SK-N-SH (cell line): ENCODE data around the gene PARD3. TPM values are rescaled to one million over a fixed set of nuclear protein-coding genes. Genes with fewer than 3 reads are reported as not detected.

Source experiments
- CTCF ChIA-PET: fragments of 300-600, 350-600 bp; formaldehyde crosslinking; extraction: SDS; loops from one replicate; lab custom pipeline; 2021; lab: Yijun Ruan, JAX
- POLR2A ChIA-PET: fragments of 350-600 bp; sonication (Branson Sonifier 250); formaldehyde crosslinking; extraction: SDS; loops from one replicate; lab custom pipeline; 2020; ENCODE audit warnings: antibody characterized with exemption, inconsistent platforms; lab: Yijun Ruan, JAX
- DNase-seq: peaks from one replicate; pipeline ENCODE4 v3.0.0; 2012
- H2AFZ ChIP-seq: fragments of 200-600 bp; sonication (generic); 2 replicates; pipeline ENCODE4 v1.8.1; 2016; ENCODE audit warnings: antibody characterized with exemption, mild to moderate bottlenecking, low read depth
- H3F3A ChIP-seq: fragments of 200-600 bp; sonication (generic); replicated peaks from 2 replicates; pipeline ENCODE3; 2016; ENCODE audit warnings: antibody characterized with exemption, mild to moderate bottlenecking; ENCODE audit not compliant: insufficient read depth
- H3K27ac ChIP-seq, 2 experiments: fragments of 200-500 bp in 1 of 2; fragments of 200-600 bp in 1 of 2; sonication (Bioruptor generic) in 1 of 2; sonication (generic), shearing (Covaris generic) in 1 of 2; 2 replicates each; pipeline versions ENCODE4 v1.5.1 to v1.6.1; 2014 to 2016; ENCODE audit warnings: low read depth in 2 of 2, inconsistent platforms in 1 of 2, low read length in 1 of 2, mild to moderate bottlenecking in 1 of 2, mixed read lengths in 1 of 2
- H3K27me3 ChIP-seq: fragments of 200-600 bp; sonication (generic), shearing (Covaris generic); 2 replicates; pipeline ENCODE4 v1.6.1; 2016; ENCODE audit warnings: mixed run types; ENCODE audit not compliant: insufficient read depth
- H3K36me3 ChIP-seq, 2 experiments: fragments of 200-500 bp in 1 of 2; fragments of 200-600 bp in 1 of 2; sonication (Bioruptor generic) in 1 of 2; sonication (generic) in 1 of 2; replicated peaks in 1 of 2; 2 replicates each; pipeline versions ENCODE3 to v1.5.1; 2014 to 2016; ENCODE audit warnings: low read length in 1 of 2, mild to moderate bottlenecking in 1 of 2; ENCODE audit not compliant: insufficient read depth in 2 of 2, control insufficient read depth in 1 of 2
- H3K4me1 ChIP-seq, 2 experiments: fragments of 200-500 bp in 1 of 2; fragments of 200-600 bp in 1 of 2; sonication (Bioruptor generic) in 1 of 2; sonication (generic), shearing (Covaris generic) in 1 of 2; 2 replicates each; pipeline versions ENCODE4 v1.5.1 to v1.6.1; 2014 to 2016; ENCODE audit warnings: low read depth in 1 of 2, low read length in 1 of 2, mixed run types in 1 of 2; ENCODE audit not compliant: insufficient read depth in 2 of 2, control insufficient read depth in 1 of 2
- H3K4me2 ChIP-seq: fragments of 200-600 bp; sonication (generic), shearing (Covaris generic); 2 replicates; pipeline ENCODE4 v1.6.1; 2017; ENCODE audit warnings: mixed run types
- H3K4me3 ChIP-seq, 2 experiments: fragments of 200-500 bp in 1 of 2; fragments of 200-600 bp in 1 of 2; sonication (Bioruptor generic) in 1 of 2; sonication (generic), shearing (Covaris generic) in 1 of 2; 2 replicates each; pipeline versions ENCODE4 v1.5.1 to v1.8.1; 2014 to 2016; ENCODE audit warnings: low read depth in 2 of 2, inconsistent platforms in 1 of 2, low read length in 1 of 2, mild to moderate bottlenecking in 1 of 2, mixed read lengths in 1 of 2, moderate library complexity in 1 of 2
- H3K79me2 ChIP-seq: fragments of 200-600 bp; sonication (generic); 2 replicates; pipeline ENCODE4 v1.8.1; 2017; ENCODE audit warnings: mild to moderate bottlenecking; ENCODE audit not compliant: insufficient read depth
- H3K9ac ChIP-seq: fragments of 200-600 bp; sonication (generic); 2 replicates; pipeline ENCODE4 v1.6.1; 2017; ENCODE audit warnings: mixed run types
- H3K9me2 ChIP-seq: fragments of 200-600 bp; sonication (generic); 2 replicates; pipeline ENCODE4 v1.6.1; 2017; ENCODE audit warnings: mixed run types
- H3K9me3 ChIP-seq: fragments of 200-600 bp; sonication (generic); 2 replicates; pipeline ENCODE4 v1.6.1; 2017; ENCODE audit warnings: mixed run types, mild to moderate bottlenecking, moderate library complexity
- H4K20me1 ChIP-seq: fragments of 200-600 bp; sonication (generic); 2 replicates; pipeline ENCODE4 v1.6.1; 2017; ENCODE audit warnings: mild to moderate bottlenecking, mixed run types; ENCODE audit not compliant: insufficient read depth
- EP300 ChIP-seq, 2 experiments: IDR thresholded peaks; 2 replicates each; pipeline versions ENCODE4 v1.4.0 to v1.6.1; 2012; ENCODE audit warnings: borderline replicate concordance in 1 of 2, low read depth in 1 of 2, low read length in 1 of 2
- FOSL2 ChIP-seq: IDR thresholded peaks from 2 replicates; pipeline ENCODE4 v1.4.0; 2012; ENCODE audit warnings: low read depth, mild to moderate bottlenecking, moderate library complexity, borderline replicate concordance
- FOXM1 ChIP-seq: IDR thresholded peaks from 2 replicates; pipeline ENCODE4 v1.4.0; 2012; ENCODE audit warnings: low read depth, mild to moderate bottlenecking
- JUND ChIP-seq: IDR thresholded peaks from 2 replicates; pipeline ENCODE4 v1.4.0; 2012
- MEF2A ChIP-seq: IDR thresholded peaks from 2 replicates; pipeline ENCODE4 v1.4.0; 2012; ENCODE audit warnings: low read depth, borderline replicate concordance
- MXI1 ChIP-seq: IDR thresholded peaks from 2 replicates; pipeline ENCODE4 v1.6.1; 2012; ENCODE audit warnings: mild to moderate bottlenecking, low read depth, low read length, improper control_type of control experiment
- NFIC ChIP-seq: IDR thresholded peaks from 2 replicates; pipeline ENCODE4 v1.4.0; 2012; ENCODE audit warnings: borderline replicate concordance
- POLR2AphosphoS5 ChIP-seq: IDR thresholded peaks from 2 replicates; pipeline ENCODE4 v1.6.1; 2012; ENCODE audit warnings: low read depth, low read length
- RAD21 ChIP-seq: IDR thresholded peaks from 2 replicates; pipeline ENCODE4 v1.6.1; 2012; ENCODE audit warnings: mild to moderate bottlenecking, low read length
- RCOR1 ChIP-seq: fragments of 150-350 bp; IDR thresholded peaks from 2 replicates; pipeline ENCODE4 v1.6.1; 2017; ENCODE audit warnings: antibody characterized with exemption, low read length
- RXRA ChIP-seq: IDR thresholded peaks from 2 replicates; pipeline ENCODE4 v1.4.0; 2012; ENCODE audit warnings: low read depth, mild to moderate bottlenecking, borderline replicate concordance
- SIN3A ChIP-seq: IDR thresholded peaks from 2 replicates; pipeline ENCODE4 v1.6.1; 2012; ENCODE audit warnings: low read depth, mild to moderate bottlenecking, low read length, moderate library complexity, borderline replicate concordance
- SMC3 ChIP-seq: IDR thresholded peaks from 2 replicates; pipeline ENCODE4 v1.6.1; 2012; ENCODE audit warnings: low read depth, low read length, improper control_type of control experiment
- TAF1 ChIP-seq: IDR thresholded peaks from 2 replicates; pipeline ENCODE4 v1.6.1; 2012; ENCODE audit warnings: low read depth, mild to moderate bottlenecking, low read length, moderate library complexity, borderline replicate concordance
- TCF12 ChIP-seq: IDR thresholded peaks from 2 replicates; pipeline ENCODE4 v1.4.0; 2012
- TEAD4 ChIP-seq: IDR thresholded peaks from 2 replicates; pipeline ENCODE4 v1.4.0; 2012; ENCODE audit warnings: mild to moderate bottlenecking, borderline replicate concordance; ENCODE audit not compliant: insufficient read depth
- WGBS: methylation state at CpG from one replicate; pipeline ENCODE4 v1.1.6; 2017; ENCODE audit warnings: low lambda C conversion rate; 5-methylcytosine and 5-hydroxymethylcytosine counted together
- polyA plus RNA-seq, 3 experiments: library from polyadenylated mRNA; depleted of rRNA; stranded (reverse); fragments of >200 nt; gene quantifications; 2 replicates each; pipeline ENCODE4 v1.2.3, GENCODE V29; 2012
- TF ChIP-seq, protein P1 (sequence below): fragments of 200-600 bp; sonication (generic); IDR thresholded peaks from 2 replicates; pipeline ENCODE4 v1.6.1; 2017; ENCODE audit warnings: antibody characterized with exemption, mild to moderate bottlenecking, moderate library complexity
- TF ChIP-seq, protein P2 (sequence below): IDR thresholded peaks from 2 replicates; pipeline ENCODE4; 2012

PARD3 gene
- polyA plus RNA-seq, 1 of the 3 experiments (the other 2 are of a cell fraction) = 29.4 TPM

DNA sequence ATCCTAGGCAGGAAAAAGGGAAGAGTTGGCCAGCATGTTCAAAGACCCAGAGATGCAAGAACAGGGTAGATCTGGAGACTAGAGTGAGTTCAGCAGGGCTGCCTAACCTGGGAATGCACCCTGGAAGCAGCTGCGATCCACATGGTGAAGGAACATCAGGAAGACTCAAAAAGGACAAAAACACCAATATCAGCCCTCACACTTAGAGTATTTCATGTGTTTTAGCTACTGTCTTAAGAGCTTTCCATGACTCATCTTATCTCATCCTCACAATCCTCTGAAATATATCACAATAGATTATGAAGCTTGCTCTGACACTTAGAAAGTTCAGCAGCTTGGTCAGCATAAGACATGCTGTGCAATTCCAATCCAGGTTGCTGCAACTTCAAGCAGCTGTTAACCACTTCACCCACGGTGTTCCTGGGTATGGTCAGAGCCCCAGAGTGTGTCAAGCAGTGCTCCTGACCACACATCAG lies 380.9 kb downstream of the PARD3 start (continued):
- TF ChIP-seq EP300 (IDR thresholded peaks at IDR 0.05; ENCODE audit: borderline replicate concordance in 1 of 2, low read depth in 1 of 2, low read length in 1 of 2) (peak in 1 of 2 experiments; percentile 61; a peak in 1 of 4 replicates), SIN3A (no peak), RCOR1 (no peak), SMC3 (no peak), FOXM1 (no peak), NFIC (peak; percentile 33; the same call in 1 of the 2 replicates), MXI1 (no peak)
- TF ChIP-seq, protein P1, sequence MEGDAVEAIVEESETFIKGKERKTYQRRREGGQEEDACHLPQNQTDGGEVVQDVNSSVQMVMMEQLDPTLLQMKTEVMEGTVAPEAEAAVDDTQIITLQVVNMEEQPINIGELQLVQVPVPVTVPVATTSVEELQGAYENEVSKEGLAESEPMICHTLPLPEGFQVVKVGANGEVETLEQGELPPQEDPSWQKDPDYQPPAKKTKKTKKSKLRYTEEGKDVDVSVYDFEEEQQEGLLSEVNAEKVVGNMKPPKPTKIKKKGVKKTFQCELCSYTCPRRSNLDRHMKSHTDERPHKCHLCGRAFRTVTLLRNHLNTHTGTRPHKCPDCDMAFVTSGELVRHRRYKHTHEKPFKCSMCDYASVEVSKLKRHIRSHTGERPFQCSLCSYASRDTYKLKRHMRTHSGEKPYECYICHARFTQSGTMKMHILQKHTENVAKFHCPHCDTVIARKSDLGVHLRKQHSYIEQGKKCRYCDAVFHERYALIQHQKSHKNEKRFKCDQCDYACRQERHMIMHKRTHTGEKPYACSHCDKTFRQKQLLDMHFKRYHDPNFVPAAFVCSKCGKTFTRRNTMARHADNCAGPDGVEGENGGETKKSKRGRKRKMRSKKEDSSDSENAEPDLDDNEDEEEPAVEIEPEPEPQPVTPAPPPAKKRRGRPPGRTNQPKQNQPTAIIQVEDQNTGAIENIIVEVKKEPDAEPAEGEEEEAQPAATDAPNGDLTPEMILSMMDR = no peak

DNA sequence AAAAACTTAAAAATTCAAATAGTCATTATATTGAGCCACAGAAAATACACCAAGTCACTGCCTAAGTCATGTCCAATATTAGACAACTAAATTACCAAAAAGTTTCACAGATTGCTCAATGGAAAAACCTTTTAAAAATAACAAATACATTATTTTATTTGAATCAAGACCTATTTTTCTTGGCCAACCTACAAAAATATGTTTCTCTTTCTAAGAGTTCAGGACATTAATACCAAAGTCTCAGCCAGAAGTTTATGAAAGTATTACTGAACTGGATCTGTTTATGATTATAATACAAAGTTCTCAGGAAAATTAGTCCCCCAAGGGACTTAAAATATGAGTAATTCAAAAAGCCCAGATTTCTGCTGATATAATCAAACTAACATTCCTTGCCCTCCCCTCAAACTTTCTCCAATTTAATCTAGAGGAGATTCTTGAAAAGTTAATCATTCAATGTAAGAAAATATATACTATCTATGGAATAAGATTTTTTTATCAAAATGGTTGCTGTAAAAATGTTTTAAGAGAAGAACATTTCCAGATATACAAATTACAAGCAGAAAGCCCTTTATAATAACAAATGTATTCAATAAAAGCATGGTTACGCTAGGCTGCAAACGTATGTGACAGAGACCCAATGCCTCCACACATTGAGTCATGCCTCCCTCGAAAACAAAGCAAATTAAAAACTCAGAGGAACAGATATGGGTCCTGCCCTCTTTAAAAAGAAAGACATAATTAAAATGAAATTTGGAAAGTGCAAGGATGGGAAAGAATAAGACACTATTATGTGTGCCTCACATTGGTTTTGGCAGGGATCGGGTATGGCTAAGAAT lies 381.6 kb downstream of the PARD3 start:
- Histone ChIP-seq H3K9me2 (no peaks in the 10 kb centered on the region), H3K27ac (peak overlapping the region; percentile 73 to 99; a peak in 3 of 4 replicates), H3K4me3 (peak overlapping the region in 1 of 2 experiments; percentile 24; a peak in 2 of 4 replicates), H4K20me1 (no peaks in the 10 kb centered on the region), H3K27me3 (no peaks in the 10 kb centered on the region), H3K4me2 (peak overlapping the region; percentile 65), H3K36me3 (no peaks in the 10 kb centered on the region), H3K4me1 (peaks cover 0 to 13% of the 10 kb centered on the region in 2 experiments; a peak in 3 of 4 replicates), H3K9me3 (no peaks in the 10 kb centered on the region), H3F3A (peaks cover 27% of the 10 kb centered on the region), H2AFZ (no peak overlapping the region), H3K9ac (peak overlapping the region; percentile 60; the same call in 1 of the 2 replicates), H3K79me2 (peaks cover 15% of the 10 kb centered on the region)
- ChIA-PET CTCF (no interaction called here), POLR2A (no interaction called here)
- TF ChIP-seq EP300 (IDR thresholded peaks at IDR 0.05; ENCODE audit: borderline replicate concordance in 1 of 2, low read depth in 1 of 2, low read length in 1 of 2) = peak; percentile 41 to 89; a peak in 3 of 4 replicates
- TF ChIP-seq RXRA = peak; percentile 70
- no peak for TF ChIP-seq MXI1
- peak; percentile 48 for TF ChIP-seq MEF2A
- TF ChIP-seq TCF12 = peak; percentile 93
- no peak for TF ChIP-seq RAD21
- peak; percentile 82; the same call in 1 of the 2 replicates for TF ChIP-seq NFIC
- TF ChIP-seq FOSL2 = peak; percentile 22; the same call in 1 of the 2 replicates
- TF ChIP-seq TEAD4 = peak; percentile 91
- peak; percentile 69 for TF ChIP-seq JUND
- peak; percentile 26; the same call in 1 of the 2 replicates for TF ChIP-seq POLR2AphosphoS5
- TF ChIP-seq TAF1 = no peak
- TF ChIP-seq, protein P2, sequence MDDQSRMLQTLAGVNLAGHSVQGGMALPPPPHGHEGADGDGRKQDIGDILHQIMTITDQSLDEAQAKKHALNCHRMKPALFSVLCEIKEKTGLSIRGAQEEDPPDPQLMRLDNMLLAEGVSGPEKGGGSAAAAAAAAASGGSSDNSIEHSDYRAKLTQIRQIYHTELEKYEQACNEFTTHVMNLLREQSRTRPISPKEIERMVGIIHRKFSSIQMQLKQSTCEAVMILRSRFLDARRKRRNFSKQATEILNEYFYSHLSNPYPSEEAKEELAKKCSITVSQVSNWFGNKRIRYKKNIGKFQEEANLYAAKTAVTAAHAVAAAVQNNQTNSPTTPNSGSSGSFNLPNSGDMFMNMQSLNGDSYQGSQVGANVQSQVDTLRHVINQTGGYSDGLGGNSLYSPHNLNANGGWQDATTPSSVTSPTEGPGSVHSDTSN = peak; percentile 45
- TF ChIP-seq FOXM1 = peak; percentile 81; the same call in 1 of the 2 replicates
- TF ChIP-seq, protein P1 = no peak
- 16% methylated on average over 4 of the region's 4 CpGs for WGBS
- DNase-seq = no peak
